ENCODE results near the gene ELFN2. TPM values are rescaled to one million over a fixed set of nuclear protein-coding genes. Genes with fewer than 3 reads are reported as not detected.

The ELFN2 gene
- total RNA-seq, 1 donor from 2014 or later, result not detected

DNA sequence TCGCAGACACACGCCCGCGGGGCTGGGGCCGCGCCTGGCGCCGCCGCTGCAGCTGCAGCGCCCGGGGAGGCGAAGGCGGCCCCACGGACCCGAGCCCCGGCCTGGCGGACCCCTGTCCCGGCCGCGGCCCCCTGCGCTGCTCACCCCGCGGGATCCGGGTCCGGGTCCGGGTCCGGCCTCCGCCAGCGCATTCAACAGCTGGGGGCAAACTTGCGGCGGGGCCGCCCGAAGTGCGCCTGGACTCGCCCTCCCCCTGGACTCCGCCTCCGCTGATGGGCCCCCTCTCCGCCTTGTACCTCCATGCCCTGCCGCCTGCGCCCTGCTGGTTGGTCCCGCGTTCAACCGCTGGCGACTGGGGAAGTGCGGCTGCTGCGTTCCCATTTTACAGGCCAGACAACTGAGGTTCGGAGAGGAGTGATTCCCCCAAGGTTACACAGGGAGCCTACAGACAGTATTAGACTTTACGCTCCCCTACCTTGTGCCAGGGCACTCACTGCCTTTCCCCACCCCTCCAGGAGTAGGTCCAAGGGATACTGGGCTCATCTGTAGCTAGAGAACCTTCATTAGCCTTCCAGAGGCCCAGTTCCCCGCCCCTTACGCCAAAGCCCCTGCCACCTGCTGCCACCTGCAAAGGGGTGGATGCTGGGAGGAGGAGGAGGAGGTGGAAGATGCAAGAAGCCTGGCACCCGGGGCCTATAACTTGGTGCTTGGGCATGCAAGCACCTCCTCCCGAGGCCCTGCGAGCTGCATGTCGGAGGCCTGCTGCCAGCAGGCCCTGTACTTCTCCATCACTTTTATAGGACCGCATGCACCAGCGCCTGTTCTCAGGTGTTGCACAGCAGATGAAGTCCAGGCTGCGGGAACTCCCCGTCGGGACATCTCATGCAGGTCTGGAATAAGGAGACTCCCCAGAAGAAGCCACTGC, 694 bp upstream of the ELFN2 start:
- DNase-seq (ENCODE audit: low read depth in 2 of 2), result no peak

DNA sequence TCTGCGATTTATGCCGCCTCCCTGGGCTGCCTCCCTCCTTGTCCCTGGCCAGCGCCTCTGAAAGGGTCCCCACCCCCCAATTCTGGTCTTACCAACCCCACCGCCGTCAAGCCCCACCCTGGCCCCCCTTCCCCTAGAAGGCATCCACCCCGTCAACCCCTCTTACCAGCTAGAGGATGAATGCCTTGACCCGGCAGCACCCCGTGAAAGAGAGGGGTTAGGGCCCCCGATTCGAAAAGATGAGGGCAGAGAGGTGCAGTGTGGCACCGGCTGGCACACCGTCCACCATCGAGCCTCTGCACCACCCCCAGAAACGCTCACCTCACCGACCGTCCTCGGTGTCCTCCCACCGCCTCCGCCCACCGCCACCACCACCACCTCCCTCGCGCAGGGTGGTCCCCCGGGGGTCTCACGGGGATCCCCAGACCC, 559 bp downstream of the ELFN2 start:
- DNase-seq (ENCODE audit: low read depth in 2 of 2), result no peak

DNA sequence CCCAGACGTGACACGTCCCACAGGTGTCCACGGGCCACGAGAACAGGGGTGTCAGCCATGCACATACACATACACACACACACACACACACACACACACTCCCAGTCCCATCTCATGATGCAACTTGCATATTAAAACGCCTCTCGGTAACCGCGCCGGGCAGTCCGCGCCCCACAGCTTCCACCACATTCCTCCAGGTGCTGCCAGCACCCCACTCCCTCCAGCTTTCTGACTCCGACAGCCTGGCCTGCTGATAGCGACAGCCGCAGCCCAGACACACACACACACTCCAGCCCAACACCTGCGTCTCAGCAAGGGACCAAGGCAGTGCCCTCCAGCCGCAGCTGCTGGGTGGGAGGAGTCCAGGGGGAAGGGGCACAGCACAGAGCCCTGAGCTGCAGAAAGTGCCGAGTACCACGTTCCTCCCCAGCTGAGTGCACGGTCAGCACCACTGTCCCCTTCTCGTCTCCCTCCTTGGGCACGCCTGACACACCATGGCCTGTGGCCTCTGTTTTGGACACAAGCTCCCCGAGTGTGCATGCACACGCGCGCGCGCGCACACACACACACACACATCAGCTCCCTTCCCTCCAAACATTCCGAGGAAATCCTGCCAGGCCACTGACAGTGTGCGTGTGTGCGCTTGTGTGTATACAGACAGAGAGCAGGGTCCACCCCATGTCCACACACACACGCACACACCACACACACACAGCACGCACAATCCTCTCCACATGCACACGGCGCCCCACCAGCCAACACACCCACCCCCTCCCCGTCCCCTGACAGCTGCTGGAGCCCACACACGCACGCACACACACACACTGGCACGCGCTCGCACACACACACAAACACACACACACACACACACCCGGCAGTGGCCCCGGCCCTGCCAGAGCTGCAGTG, 1.2 kb downstream of the ELFN2 start:
- peak in 1 of 2 donors; percentile 40 for DNase-seq (ENCODE audit: low read depth in 2 of 2)

DNA sequence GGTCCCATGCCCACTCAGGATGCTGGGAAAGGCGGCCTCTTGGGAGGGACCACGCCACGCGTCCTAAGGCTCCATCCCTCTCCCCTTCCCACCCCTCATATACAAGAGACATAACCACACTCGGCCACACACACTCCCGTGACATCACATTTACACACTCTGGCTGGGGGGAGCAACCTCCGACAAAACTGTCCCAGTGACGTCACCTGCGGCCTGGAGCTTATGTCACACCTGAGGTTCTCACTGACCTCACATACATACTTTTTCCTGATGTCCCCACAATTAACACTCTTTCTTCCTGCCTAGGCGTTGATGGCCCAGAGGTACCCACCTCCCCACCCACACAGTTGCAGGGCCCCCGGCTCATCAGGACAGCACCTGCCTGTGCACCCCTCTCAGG, 1.9 kb downstream of the ELFN2 start:
- DNase-seq (ENCODE audit: low read depth in 2 of 2), result no peak

DNA sequence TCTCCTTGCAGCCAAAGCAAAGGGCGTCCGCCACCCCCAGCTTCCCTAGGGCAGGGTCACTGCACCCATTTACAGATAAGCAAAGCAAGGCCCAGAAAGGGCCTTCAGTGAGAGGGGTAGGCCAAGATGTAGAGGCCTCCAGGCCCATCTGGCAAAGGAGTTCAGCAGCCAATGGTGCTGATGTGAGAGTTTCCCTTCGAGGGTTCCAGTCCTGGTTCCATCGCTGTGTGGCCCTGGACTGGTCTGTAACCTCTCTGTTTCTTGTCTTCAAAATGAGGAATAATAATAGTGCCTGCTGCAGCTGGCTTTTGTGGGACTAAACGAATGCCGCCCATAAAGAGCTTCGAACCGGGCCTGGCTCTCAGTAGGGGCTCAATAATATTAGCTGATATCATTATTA, 4.0 kb downstream of the ELFN2 start:
- no peak for DNase-seq (ENCODE audit: low read depth in 2 of 2)

DNA sequence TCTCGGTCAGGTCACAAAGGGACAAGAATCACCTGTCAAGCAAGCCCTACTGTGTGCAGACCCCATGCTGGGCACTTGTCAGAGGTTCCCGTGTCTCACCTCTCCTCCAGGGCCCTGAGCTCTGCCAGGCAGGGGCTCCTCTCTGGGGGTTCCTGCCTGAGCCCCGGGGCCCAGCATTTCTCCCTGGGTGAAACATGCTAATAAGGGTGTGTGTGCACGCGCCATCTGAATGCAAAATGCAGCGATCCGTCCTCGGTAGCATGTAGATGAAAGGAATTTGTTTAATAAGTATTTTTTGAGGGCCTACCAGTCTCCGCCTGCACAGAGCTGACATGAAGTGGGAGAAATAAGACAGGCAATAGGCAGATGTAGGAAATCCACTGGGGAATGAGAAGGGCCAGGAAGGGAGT, 5.8 kb downstream of the ELFN2 start:
- no peak for DNase-seq (ENCODE audit: low read depth in 2 of 2)

DNA sequence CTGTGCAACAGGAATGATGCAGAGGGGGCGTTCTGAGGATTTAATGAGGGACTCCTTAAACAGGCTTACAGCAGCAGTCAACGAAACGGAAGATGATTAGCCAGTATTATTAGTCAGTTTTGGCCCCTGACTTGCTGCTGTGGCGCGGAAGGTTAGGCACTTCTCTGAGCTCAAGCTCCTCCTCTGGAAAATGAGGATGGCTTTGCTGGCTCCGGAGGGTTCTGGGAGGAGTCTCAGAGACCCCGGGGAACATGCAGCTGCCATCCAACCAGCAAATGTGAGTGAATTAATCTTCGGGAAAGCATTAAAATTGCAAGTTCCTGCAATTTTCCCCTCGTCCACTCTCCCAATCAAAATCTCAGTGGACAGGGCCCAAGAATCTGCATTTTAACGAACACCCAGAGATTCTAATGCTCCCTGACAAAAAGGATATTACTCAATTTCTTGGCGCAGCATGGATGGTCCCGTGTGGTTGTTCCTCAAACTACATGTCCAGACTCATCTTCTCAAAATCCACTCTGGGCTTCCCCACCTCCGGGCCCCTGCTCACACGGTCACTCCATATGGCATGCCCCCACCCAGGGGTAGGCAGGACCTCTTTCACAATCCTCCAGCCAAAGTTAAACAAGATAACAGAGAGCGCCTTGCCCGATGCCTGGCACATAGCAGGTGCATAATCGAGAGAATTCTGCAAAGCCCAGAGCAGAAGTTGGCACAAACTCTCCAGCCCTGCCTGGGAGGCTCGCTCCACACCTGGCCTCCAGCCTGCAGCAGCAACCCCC, 6.4 kb downstream of the ELFN2 start:
- DNase-seq (ENCODE audit: low read depth in 2 of 2), result peak in 1 of 2 donors; percentile 24

GRCh38 chr22:37419969-37420685, 7.2 kb downstream of the ELFN2 start:
- peak in 1 of 2 donors; percentile 24 for DNase-seq (ENCODE audit: low read depth in 2 of 2)

DNA sequence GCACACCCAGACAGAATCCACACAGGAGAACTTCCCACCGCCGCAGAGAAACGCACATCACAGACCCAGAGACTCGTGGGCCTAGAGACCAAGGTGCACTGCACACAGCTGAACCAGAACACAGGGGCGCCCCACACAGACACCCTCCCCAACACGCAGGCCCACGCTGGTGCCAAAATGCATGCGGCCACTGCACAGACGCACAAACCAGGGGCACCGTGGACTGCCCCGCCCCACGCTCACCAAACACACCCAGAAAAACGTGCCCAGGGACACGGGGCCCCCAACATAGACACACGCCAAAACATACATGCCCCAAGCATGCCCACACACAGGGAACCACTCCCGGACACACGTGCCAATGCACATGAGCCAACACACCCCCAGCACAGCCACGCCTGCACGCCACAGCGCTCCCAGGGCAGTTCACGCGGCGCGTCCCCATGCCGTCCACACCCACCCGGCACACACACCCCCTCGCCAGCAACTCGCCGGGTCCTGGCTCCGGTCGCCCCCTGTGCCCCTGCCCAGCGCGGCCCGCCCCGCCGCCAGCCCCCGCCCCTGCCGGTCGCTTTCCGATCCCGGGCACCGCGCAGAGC, 7.8 kb downstream of the ELFN2 start:
- no peak for DNase-seq (ENCODE audit: low read depth in 2 of 2)

- DNase-seq (ENCODE audit: low read depth in 2 of 2), result no peak
These were observed 8.5 kb downstream of the ELFN2 start for GRCh38 chr22:37418627-37419369.

GRCh38 chr22:37417677-37418348, 9.5 kb downstream of the ELFN2 start:
- no peak for DNase-seq (ENCODE audit: low read depth in 2 of 2)

GRCh38 chr22:37417264-37417663, 10.0 kb downstream of the ELFN2 start:
- DNase-seq (ENCODE audit: low read depth in 2 of 2), result no peak

DNA sequence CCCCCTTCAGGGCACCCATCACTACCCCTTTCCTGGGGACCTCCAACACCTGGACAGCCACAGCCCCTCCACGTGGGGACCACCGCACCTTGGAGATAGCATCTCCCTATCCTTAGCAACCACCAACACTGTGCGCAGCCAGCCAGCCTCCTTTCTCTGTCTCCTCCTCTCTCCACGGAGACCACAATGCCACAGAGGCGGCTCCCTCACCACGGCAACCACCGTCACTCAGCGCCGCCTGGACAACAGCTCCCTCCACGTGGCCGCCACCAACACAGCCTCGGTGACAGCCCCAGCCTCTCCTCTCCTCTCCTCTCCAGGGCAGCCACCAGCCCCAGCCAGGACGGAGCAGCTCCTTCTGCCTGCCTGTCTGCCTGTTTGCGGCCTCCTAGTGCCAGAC, 10.5 kb downstream of the ELFN2 start:
- no peak for DNase-seq (ENCODE audit: low read depth in 2 of 2)

DNA sequence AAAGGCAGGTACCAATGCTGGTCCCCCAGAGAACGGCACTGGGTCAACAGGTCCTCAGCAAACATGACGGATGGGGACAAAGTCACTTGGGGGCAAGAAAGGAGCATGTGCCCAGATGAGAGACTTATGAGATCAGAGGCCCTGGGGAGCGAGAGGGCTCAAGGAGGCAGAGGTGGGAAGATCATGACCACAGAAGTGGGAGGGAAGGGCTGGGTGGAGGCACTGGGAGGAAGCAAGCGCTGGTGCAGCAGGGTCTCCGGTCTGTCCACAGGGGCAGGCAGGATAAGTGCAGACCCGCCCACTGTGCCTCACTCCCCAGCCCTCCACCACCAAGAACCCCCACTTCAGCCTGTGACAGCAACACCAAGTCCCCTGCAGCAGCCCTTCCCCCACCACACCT, 10.9 kb downstream of the ELFN2 start:
- DNase-seq (ENCODE audit: low read depth in 2 of 2), result no peak

- no peak for DNase-seq (ENCODE audit: low read depth in 2 of 2)
These were observed 12.1 kb downstream of the ELFN2 start for GRCh38 chr22:37415210-37415609.

GRCh38 chr22:37414288-37414687, 13.0 kb downstream of the ELFN2 start:
- DNase-seq (ENCODE audit: low read depth in 2 of 2), result no peak

- no peak for DNase-seq (ENCODE audit: low read depth in 2 of 2)
These were observed 13.7 kb downstream of the ELFN2 start for GRCh38 chr22:37413546-37413945.

DNA sequence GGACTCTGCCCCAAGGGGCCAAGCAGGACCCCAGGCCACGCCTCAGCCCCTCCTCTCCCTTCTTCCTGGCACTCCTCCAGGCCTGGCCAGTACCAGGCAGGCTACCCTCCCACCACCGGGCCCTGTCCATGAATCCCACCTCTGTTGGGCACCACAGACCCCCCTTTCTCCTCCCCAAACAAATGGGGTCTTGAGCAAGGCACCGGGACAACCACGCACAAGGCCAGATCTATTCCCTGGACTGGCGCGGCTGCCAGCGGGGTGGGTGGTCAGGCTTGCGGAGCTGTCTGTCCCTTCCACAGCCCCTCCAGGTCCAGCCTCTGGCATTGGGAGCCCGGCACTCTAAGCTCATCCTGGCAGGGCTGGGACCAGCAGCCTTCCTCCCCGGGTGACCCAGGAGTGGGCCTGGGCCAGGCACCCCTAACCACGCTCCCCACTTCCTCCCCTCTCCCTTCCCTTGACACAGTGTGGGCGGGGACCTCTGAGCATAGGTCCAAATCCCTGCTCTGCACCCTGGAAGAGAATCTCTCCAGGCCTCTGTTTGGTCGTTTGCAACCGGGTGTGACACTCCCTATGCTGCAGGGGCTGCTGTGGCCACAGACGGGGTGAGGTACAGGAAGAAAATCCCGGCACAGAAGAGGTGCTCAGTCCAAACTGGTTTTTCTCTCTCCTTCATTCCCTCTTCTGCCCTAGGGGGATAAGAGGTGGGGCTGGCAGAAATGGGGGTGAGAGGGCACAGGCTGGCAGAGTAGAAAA, 14.6 kb downstream of the ELFN2 start:
- DNase-seq (ENCODE audit: low read depth in 2 of 2), result no peak

All from lung microvascular endothelial cell (primary cell).